Activated B cell treated with CpG ODN at 0.5 μM for 24 hours (primary cell): ENCODE results near the gene ERC2. TPM values are rescaled to one million over a fixed set of nuclear protein-coding genes. Genes with fewer than 3 reads are reported as not detected.

Experiments
- ATAC-seq: fragments of 200-7000 bp; cut with Tn5 transposase; one replicate; pipeline ENCODE4 v1.10.0; 2021; ENCODE audit warnings: low read depth, mild to moderate bottlenecking, moderate library complexity
- CTCF ChIA-PET: fragments of 350-600 bp; sonication (Branson Sonifier 250); formaldehyde crosslinking; loops from one replicate; lab custom pipeline; 2021; ENCODE audit warnings: antibody characterized with exemption; lab: Charles Lee
- POLR2A ChIA-PET: fragments of 350-600 bp; sonication (Branson Sonifier 250); formaldehyde crosslinking; loops from one replicate; lab custom pipeline; 2021; ENCODE audit warnings: antibody characterized with exemption; lab: Charles Lee
- DNase-seq: peaks from one replicate; pipeline ENCODE4 v3.0.0; 2022
- H3K27ac Mint-ChIP-seq: one replicate; pipeline ENCODE4 v1.8.0; 2020; ENCODE audit warnings: mixed read lengths
- H3K27me3 Mint-ChIP-seq: one replicate; pipeline ENCODE4 v1.8.0; 2021; ENCODE audit warnings: mixed read lengths
- H3K36me3 Mint-ChIP-seq: one replicate; pipeline ENCODE4 v1.8.0; 2021; ENCODE audit warnings: low read depth, mixed read lengths
- H3K4me1 Mint-ChIP-seq: one replicate; pipeline ENCODE4 v1.8.0; 2021; ENCODE audit warnings: mixed read lengths
- H3K4me3 Mint-ChIP-seq: one replicate; pipeline ENCODE4 v1.8.0; 2020; ENCODE audit warnings: mild to moderate bottlenecking, mixed read lengths
- H3K9me3 Mint-ChIP-seq: one replicate; pipeline ENCODE4 v1.8.0; 2020; ENCODE audit warnings: mixed read lengths
- intact Hi-C: fragments of 100-400 bp; cut with micrococcal nuclease; formaldehyde crosslinking; loops from one replicate; pipeline ENCODE4 v1.15.1; 2024
- total RNA-seq: library from RNA; stranded (reverse); gene quantifications from 2 replicates; pipeline ENCODE4 v1.2.3, GENCODE V29; 2022
- TF ChIP-seq, protein P1 (sequence below): fragments of 200-600 bp; IDR thresholded peaks from one replicate; pipeline ENCODE4 v1.8.0; 2022; ENCODE audit warnings: antibody characterized with exemption, mild to moderate bottlenecking

ERC2 gene
- total RNA-seq, 1 donor from 2014 or later, result not detected

DNA sequence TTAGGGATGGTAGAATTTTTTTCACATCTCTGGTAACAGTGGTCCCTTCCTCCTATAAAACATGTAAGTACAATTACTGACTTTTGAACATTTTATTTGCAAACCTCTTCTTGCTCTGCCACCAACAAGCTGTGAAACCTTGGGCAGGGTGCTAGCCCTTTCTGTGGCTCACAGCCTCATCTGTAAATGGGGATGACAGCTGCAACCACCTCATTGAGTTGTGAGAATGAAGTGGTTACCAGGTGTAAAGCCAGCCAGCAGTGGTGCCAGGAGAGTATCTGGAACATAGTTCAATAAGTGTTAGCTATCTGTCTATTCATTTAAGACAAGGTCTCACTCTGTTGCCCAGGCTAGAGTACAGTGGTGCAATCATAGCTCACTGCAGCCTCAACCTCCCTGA is 278.1 kb downstream of the ERC2 start:
- Mint-ChIP-seq H3K36me3 (no peaks in the 10 kb centered on the region), H3K27me3 (peaks cover 4% of the 10 kb centered on the region), H3K4me3 (no peak overlapping the region), H3K27ac (no peak overlapping the region), H3K4me1 (no peaks in the 10 kb centered on the region), H3K9me3 (no peaks in the 10 kb centered on the region)
- CTCF ChIA-PET, result no interaction called here
- POLR2A ChIA-PET, result no interaction called here
- ATAC-seq (no peak), DNase-seq (no peak)
- intact Hi-C loops, result no loop called here
- TF ChIP-seq, protein P1, sequence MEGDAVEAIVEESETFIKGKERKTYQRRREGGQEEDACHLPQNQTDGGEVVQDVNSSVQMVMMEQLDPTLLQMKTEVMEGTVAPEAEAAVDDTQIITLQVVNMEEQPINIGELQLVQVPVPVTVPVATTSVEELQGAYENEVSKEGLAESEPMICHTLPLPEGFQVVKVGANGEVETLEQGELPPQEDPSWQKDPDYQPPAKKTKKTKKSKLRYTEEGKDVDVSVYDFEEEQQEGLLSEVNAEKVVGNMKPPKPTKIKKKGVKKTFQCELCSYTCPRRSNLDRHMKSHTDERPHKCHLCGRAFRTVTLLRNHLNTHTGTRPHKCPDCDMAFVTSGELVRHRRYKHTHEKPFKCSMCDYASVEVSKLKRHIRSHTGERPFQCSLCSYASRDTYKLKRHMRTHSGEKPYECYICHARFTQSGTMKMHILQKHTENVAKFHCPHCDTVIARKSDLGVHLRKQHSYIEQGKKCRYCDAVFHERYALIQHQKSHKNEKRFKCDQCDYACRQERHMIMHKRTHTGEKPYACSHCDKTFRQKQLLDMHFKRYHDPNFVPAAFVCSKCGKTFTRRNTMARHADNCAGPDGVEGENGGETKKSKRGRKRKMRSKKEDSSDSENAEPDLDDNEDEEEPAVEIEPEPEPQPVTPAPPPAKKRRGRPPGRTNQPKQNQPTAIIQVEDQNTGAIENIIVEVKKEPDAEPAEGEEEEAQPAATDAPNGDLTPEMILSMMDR, result no peak

DNA sequence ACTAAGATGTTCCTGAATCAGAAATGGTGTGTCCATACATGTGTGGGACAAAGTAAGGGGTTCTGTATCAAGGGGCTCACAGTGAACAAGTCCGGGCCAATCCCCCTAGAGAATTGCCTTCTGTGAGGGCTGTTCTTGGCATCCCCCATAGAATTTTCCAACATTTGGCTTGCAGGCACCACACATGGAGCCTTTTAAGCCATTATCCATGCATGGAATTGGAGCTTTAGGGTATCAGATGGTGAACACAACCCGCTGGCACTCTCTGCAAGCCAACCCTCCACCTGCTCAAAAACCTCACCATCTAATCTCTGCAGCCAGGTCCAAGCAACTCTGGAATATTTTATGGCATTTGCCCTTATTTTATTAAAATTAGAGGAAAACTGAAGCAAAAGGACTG is 278.7 kb downstream of the ERC2 start:
- POLR2A ChIA-PET, result no interaction called here
- peaks cover 4% of the 10 kb centered on the region for H3K27me3 Mint-ChIP-seq
- H3K36me3 Mint-ChIP-seq, result no peaks in the 10 kb centered on the region
- intact Hi-C loops, result no loop called here
- H3K9me3 Mint-ChIP-seq, result no peaks in the 10 kb centered on the region
- DNase-seq (no peak), ATAC-seq (no peak)
- TF ChIP-seq, protein P1, result no peak
- CTCF ChIA-PET, result no interaction called here
- no peak overlapping the region for H3K4me3 Mint-ChIP-seq
- H3K27ac Mint-ChIP-seq, result no peak overlapping the region
- no peaks in the 10 kb centered on the region for H3K4me1 Mint-ChIP-seq

DNA sequence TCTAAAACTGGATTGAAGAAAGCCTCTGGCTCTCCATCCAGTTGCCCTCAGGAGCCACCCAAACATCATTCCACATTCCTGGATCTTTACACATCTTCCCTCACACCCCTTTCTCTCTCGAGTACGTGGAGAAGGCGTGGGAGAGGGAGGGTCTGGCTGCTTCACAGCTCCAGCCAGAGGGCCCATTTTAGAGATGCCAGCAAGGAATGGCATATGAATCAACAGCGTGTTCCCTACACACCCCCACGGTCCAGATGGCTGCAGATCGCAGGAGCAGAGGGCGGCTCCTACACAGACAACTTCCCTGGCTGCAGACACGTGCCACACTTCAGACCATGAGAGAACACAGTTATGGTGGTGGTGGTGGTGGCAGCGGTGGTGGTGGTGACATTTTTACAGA is 280.1 kb downstream of the ERC2 start:
- DNase-seq (no peak), ATAC-seq (no peak)
- peaks cover 4% of the 10 kb centered on the region for H3K27me3 Mint-ChIP-seq
- H3K27ac Mint-ChIP-seq, result no peak overlapping the region
- CTCF ChIA-PET, result no interaction called here
- H3K36me3 Mint-ChIP-seq, result no peaks in the 10 kb centered on the region
- H3K9me3 Mint-ChIP-seq, result no peaks in the 10 kb centered on the region
- intact Hi-C loops, result no loop called here
- TF ChIP-seq, protein P1, result no peak
- H3K4me1 Mint-ChIP-seq, result no peaks in the 10 kb centered on the region
- H3K4me3 Mint-ChIP-seq, result no peak overlapping the region
- POLR2A ChIA-PET, result no interaction called here

DNA sequence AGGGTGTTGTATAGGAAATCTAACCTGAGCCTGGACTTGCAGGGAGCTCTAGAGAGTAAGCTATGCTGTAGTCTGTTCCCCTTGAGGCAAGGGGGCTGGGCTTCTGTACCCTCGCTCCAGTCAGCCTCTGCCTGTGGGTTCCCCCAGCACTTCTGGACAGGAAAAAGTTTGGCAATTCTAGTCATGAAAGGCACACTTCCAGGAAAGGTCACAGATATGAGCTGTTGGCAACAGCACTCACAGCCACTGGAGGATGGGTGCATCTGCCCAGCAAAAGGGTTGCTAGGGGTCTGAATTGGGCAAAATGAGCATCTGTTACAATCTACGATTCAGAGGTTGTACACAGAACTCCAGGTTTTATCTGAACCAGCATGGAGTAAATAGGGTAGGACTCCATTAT is 281.2 kb downstream of the ERC2 start:
- Mint-ChIP-seq H3K27ac (no peak overlapping the region), H3K4me3 (no peak overlapping the region), H3K9me3 (no peaks in the 10 kb centered on the region), H3K36me3 (no peaks in the 10 kb centered on the region), H3K27me3 (peaks cover 3% of the 10 kb centered on the region), H3K4me1 (no peaks in the 10 kb centered on the region)
- TF ChIP-seq, protein P1, result no peak
- DNase-seq, result no peak
- ChIA-PET CTCF (no interaction called here), POLR2A (no interaction called here)
- no peak for ATAC-seq
- intact Hi-C loops, result no loop called here

DNA sequence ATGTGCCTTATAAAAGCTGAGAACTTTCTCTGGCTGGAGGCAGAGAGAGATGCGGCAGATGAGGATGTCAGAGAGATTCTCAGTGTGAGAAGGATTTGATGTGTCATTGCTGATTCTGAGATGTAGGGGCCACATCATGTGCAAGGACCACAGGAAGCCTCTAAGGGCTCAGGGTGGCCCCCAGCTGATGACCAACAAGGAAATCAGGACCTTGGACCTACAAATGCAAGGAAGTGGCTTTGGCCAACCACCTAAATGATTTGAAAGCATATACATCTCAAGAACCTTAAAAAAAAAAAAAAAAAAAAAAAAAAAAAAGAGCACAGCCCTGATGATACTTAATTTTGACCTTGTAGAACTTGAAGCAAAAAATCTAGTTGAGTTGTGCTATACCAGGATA is 282.4 kb downstream of the ERC2 start:
- intact Hi-C loops, result no loop called here
- ATAC-seq, result no peak
- Mint-ChIP-seq H3K9me3 (no peaks in the 10 kb centered on the region), H3K4me3 (no peak overlapping the region), H3K36me3 (no peaks in the 10 kb centered on the region), H3K27ac (no peak overlapping the region), H3K4me1 (no peaks in the 10 kb centered on the region), H3K27me3 (peaks cover 2% of the 10 kb centered on the region)
- DNase-seq, result no peak
- ChIA-PET POLR2A (no interaction called here), CTCF (no interaction called here)
- TF ChIP-seq, protein P1, result no peak
